GM18873 (cell line): ENCODE measurements around the gene LDLRAD2.
"Not testable (repeated sequence)": the region's sequence is repeated elsewhere in the genome, so short reads cannot be mapped to it uniquely, and the experiment has no call there.

Experiments
- ATAC-seq: cut with Tn5 transposase; IDR thresholded peaks from one replicate; pipeline ENCODE4 v1.9.1; 2021; ENCODE audit warnings: mild to moderate bottlenecking, moderate library complexity, moderate number of reproducible peaks; ENCODE audit not compliant: unreplicated experiment, low FRiP score

The LDLRAD2 gene

DNA sequence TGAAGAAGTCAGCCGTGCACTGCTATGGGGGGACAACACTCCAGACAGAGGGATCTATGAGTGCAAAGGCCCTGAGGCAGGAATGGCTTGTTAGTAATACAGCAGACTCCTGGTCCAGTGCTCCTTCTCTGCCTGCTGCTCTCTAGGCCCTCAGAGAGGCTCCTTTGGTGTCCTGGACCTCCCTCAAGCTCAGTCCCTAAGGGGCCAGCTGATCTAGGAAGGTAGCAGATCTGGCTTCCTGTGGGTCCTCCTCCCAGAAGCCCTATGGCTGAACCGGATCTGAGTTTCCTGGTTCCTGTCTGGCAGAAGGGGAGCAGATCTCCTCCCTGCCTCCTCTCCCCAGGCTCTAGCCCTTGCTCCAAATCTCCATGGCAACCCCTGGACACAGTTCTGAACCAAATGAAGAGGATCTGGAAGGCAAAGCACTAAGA, at the start of gene LDLRAD2:
Gene LDLRAD2 (plus strand): TSS at position 391 of the 431 bp plus-strand sequence. CDS start 187 bp downstream, outside the sequence.
- no peak for ATAC-seq

DNA sequence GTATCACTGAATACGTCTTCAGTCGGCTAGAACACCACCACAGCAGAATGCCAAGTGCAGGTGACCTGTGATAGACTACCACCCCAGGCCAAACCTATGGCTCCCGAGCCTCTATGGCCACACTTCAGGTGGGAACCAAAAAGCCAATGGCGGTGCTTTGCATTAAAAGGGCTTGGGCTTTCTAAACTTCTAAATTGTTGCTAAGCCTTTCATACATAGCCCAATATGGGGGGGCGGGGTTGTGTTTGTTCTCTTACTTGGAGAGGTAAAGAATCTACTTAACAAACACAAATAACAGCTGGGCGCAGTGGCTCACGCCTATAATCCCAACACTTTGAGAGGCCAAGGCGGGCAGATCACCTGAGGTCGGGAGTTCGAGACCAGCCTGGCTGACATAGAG, 48.8 kb upstream of the LDLRAD2 start:
- no peak for ATAC-seq

- no peak for ATAC-seq
These were observed 48.2 kb upstream of the LDLRAD2 start for GRCh38 chr1:21763694-21764419.

DNA sequence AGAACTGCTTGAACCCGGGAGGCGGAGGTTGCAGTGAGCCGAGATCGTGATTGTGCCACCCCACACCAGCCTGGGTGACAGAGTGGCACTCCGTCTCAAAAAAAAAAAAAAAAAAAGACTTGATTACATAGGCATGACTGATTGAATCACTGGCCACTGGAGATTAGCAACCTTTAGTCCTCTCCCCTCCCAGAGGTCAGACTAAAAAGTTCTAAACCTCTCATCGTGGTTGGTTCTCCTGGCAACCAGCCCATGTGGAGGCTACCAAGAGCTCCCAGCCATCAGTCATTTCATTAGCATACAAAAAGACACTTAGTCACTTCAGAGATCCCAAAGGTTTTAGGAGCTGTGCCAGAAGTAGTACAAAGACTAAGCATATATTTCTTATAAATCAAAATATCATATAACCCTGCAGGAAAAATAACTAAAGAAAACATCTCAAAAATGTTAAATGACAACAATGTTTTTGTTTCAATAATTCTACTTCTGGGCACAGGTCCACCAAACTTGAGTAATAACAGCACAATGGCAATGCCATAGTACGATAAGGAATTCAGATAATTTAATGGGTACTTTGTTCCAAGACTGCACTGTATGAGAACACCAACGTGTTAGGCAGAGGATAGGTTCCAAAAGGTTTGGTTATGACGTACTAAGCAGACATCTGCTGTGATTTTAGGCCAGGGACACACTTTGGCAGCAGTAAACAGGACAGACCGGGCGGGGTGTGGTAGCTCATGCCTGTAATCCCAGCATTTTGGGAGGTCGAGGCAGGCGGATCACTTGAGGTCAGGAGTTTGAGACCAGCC, 47.2 kb upstream of the LDLRAD2 start:
- no peak for ATAC-seq

GRCh38 chr1:21766210-21766609, 45.9 kb upstream of the LDLRAD2 start:
- ATAC-seq, result no peak

GRCh38 chr1:21767106-21767505, 45.0 kb upstream of the LDLRAD2 start:
- ATAC-seq, result not testable (repeated sequence)

DNA sequence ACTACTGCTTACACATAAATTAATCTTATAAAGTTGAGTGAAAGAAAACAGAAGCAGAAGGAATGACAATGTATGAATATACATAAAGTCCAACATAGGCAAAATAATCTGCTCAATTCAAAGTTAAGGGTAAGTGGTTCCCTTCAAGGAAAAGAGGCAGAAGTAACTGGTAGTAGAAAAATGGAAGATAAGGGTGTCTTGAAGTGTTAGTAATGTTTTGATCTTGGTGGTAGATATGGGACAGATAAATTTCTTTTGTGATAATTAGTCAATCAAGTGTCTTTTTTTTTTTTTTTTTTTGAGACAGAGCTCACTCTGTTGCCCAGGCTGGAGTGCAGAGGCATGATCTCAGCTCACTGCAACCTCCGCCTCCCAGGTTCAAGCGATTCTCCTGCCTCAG, 41.9 kb upstream of the LDLRAD2 start:
- no peak for ATAC-seq

- not testable (repeated sequence) for ATAC-seq
These were observed 41.5 kb upstream of the LDLRAD2 start for GRCh38 chr1:21770602-21771001.

DNA sequence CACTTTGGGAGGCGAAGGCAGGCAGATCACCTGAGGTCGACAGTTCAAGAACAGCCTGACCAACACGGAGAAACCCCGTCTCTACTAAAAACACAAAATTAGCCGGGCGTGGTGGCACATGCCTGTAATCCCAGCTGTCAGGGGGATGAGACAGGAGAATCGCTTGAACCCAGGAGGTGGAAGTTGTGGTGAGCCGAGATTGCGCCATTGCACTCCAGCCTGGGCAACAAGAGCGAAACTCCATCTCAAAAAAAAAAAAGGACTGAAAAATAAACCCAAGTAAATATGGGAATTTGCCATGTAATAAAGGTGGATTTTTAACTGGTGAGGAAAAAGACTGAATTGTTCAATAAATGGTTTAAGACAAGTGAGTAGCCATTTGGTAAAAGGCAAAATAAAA, 40.4 kb upstream of the LDLRAD2 start:
- not testable (repeated sequence) for ATAC-seq

DNA sequence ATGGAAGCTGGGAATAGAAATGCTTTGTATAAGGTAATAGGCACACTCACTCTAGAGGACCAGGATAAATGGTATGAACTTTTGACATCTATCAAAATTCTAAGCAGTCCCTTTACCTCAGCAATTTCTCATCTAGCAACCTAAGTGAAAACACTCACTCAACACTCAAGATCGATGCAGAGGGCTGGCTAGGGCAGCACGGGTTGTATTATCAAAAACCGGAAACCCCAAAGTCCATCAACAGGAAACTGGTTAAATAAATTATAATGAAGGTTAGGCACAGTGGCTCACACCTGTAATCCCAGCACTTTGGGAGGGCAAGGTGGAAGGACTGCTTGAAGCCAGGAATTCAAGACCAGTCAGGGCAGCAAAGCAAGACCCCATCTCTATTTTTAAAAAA, 38.5 kb upstream of the LDLRAD2 start:
- no peak for ATAC-seq

GRCh38 chr1:21774835-21775549, 37.1 kb upstream of the LDLRAD2 start:
- ATAC-seq, result no peak

DNA sequence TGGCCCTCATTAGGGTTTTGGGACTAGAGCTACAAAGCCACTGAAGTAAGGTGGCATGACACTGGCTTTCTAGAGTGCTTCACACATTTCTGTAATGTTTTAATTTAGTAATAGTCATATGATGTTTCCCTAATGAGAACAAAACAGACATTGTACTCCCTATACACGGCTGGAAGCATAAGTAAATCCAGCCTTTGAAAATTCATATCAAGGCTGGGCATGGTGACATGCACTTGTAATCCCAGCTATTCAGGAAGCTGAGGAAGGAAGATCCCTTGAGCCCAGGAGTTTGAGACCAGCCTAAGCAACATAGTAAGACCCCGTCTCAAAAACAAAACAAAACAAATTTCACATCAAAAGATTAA, 36.5 kb upstream of the LDLRAD2 start:
- ATAC-seq, result no peak

DNA sequence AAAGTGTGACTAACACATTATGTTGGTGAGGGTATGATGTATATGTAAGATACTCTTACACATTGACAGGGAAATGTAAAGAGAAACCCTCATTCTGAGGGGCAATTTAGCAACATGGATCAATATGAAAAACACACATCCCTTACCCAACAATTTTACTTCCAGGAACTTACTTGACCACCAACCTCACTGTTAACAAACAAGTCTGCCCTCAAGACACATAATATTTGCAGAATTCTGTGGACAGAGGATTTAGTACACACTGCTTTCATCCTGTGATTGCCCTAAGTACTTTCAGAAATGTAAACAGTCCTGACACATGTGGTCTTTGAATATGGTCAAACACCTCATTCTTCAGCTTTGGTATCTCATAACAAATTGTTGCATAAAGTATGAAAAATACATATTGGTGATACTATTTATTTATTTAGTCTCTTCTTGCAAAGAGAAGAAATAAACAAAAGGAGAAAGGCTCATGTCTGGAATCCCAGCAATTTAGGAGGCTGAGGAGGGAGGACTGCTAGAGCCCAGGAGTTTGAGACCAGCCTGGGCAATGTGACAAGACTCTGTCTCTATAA, 36.0 kb upstream of the LDLRAD2 start:
- no peak for ATAC-seq

DNA sequence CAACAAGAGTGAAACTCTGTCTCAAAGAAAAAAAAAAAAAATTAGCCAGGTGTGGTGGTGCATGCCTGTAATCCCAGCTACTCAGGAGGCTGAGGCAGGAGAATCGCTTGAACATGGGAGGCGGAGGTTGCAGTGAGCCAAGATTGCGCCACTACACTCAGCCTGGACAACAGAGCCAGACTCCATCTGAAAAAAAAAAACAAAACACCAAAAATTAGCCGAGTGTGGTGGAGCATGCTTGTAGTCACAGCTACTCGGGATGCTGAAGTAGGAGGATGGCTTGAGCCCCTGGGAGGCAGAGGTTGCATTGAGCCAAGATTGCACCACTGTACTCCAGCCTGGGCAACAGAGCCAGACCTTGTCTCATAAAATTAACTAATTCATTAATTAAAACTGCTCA, 35.1 kb upstream of the LDLRAD2 start:
- not testable (repeated sequence) for ATAC-seq

GRCh38 chr1:21778405-21778727, 33.7 kb upstream of the LDLRAD2 start:
- no peak for ATAC-seq

DNA sequence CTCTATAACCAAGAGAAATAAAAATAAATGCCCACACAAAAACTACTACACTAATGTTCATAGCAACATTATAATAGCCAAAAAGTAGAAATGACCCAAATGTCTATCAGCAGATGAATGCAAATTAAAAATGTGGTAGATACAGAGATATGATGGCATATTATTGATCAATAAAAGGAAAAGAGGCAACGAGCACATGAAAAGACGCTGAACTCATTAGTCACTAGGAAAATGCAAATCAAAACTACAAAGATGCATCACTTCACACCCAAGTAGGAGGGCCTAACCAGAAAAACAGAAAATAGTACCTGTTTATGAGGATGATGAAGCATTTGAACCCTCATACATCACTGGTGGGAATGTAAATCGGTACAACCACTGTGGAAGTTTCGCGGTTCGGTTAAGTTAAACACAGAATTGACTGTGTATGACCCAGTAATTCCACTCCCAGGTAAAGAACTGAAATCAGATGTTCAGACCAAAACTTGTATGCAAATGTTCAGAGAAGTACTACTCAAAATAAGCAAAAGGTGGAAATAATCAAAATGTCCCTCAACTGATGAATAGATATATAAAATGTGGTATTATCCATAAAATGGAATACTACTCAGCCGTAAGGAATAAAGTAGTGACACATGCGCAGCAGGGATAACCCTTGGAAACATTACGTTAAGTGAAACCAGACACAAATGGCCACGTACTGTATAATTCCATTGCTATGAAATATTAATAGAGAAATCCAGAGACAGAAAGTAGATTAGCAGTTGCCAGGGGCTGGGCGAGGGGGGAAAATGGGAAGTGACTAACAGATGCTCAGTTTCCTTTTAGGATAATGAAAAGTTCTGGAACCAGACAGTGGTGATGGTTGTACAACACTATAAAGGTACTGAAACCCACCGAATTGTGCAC, 32.2 kb upstream of the LDLRAD2 start:
- ATAC-seq, result no peak

DNA sequence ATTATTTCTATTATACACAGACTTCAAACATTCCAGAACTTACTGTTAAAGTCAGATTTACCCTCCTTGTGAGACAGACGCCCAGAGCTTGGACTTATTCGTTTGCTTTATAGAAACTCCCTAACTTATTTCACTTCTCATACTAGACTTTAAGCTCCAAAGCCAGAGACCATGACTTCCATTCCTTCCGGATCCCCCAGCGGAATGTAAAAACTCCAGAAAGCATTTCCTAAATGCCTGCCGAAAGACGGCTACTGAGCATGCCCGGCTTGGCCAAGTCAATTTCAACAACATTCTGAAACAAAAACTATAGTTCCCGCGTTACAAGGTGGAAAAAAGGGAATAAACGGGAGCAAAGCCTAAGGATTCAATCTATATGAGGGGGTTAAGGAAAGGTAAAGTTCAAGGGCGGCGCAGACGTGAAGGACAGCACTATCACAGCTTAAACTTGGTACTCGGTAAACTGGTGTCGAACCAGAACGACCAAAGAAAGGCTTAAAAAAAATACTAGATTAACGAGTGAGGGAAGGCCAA, 30.2 kb upstream of the LDLRAD2 start:
- ATAC-seq, result peak; percentile 20

DNA sequence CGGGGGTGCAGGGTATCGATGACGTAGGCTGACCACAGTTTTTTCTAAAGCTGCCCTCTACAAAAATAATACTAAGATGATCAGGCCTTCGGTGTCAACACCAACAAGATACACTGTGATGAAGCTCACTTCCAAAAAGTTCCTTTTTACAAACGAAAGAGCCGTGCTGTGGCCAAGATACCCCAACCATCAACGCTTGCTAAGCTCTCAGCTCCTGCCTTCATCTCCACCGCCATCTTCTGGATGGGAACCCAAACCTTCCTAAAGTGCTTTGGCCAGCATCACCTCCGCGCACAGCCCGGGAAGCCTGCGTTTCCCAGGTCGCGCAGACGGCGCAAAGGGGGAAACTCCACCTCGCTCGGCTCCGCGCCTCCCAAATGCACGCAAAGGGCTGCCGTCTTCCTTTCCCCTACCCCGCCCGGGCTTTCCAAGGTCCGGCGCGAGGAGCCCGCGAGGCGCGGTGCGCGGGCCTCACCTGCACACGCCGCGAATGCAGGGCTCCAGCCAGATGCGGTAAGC, 29.7 kb upstream of the LDLRAD2 start:
- ATAC-seq, result peak; percentile 24

- ATAC-seq, result peak; percentile 54
These were observed 29.0 kb upstream of the LDLRAD2 start, which contains the start of gene USP48 for GRCh38 chr1:21782868-21783678. Gene USP48, minus strand, starts transcription at chr1:21783149. Its CDS starts 192 bp downstream, at chr1:21782957.
